Endodermal cell (in vitro differentiated cells): ENCODE results near the gene GNAZ. TPM values are rescaled to one million over a fixed set of nuclear protein-coding genes. Genes with fewer than 3 reads are reported as not detected.

ENCODE experiments used
- DNase-seq: peaks from one replicate; pipeline ENCODE4 v3.0.0-alpha.2; 2017
- H3K27ac ChIP-seq: 2 replicates; pipeline ENCODE4 v1.5.1; 2013; ENCODE audit warnings: mild to moderate bottlenecking, low read depth, low read length, moderate library complexity
- H3K27me3 ChIP-seq: 2 replicates; pipeline ENCODE4 v1.6.1; 2013; ENCODE audit warnings: mild to moderate bottlenecking, low read length, moderate library complexity; ENCODE audit not compliant: insufficient read depth, control insufficient read depth, poor library complexity, severe bottlenecking
- H3K36me3 ChIP-seq: 2 replicates; pipeline ENCODE4 v1.7.0; 2013; ENCODE audit warnings: mild to moderate bottlenecking, low read length, moderate library complexity; ENCODE audit not compliant: control insufficient read depth, insufficient read depth
- H3K4me1 ChIP-seq: one replicate; pipeline ENCODE4 v1.7.0; 2013; ENCODE audit warnings: low read length; ENCODE audit not compliant: control insufficient read depth, insufficient read depth
- H3K4me3 ChIP-seq: 2 replicates; pipeline ENCODE4 v1.5.1; 2013; ENCODE audit warnings: mild to moderate bottlenecking, low read length, moderate library complexity
- H3K9ac ChIP-seq: 2 replicates; pipeline ENCODE4 v1.6.1; 2013; ENCODE audit warnings: mild to moderate bottlenecking, low read length, moderate library complexity; ENCODE audit not compliant: poor library complexity, severe bottlenecking; ENCODE audit errors: extremely low read depth
- H3K9me3 ChIP-seq: 2 replicates; pipeline ENCODE4 v1.6.1; 2013; ENCODE audit warnings: mild to moderate bottlenecking, low read length, moderate library complexity; ENCODE audit not compliant: control insufficient read depth
- H3K27ac Mint-ChIP-seq: 2 replicates; pipeline ENCODE4 v1.8.0; 2020; ENCODE audit warnings: mixed read lengths
- H3K27me3 Mint-ChIP-seq: 2 replicates; pipeline ENCODE4 v1.8.0; 2021; ENCODE audit warnings: mild to moderate bottlenecking, mixed read lengths; ENCODE audit not compliant: insufficient read depth
- H3K36me3 Mint-ChIP-seq: 2 replicates; pipeline ENCODE4 v1.8.0; 2020; ENCODE audit warnings: low read depth, mixed read lengths
- H3K4me1 Mint-ChIP-seq: 2 replicates; pipeline ENCODE4 v1.8.0; 2020; ENCODE audit warnings: mixed read lengths
- H3K4me3 Mint-ChIP-seq: 2 replicates; pipeline ENCODE4 v1.8.0; 2020; ENCODE audit warnings: mild to moderate bottlenecking, moderate library complexity, mixed read lengths
- H3K9me3 Mint-ChIP-seq: 2 replicates; pipeline ENCODE4 v1.8.0; 2020; ENCODE audit warnings: mild to moderate bottlenecking, mixed read lengths
- CTCF ChIP-seq: fragments of 200-600 bp; sonication (generic); conservative IDR thresholded peaks from 2 replicates; pipeline ENCODE4 v1.5.0; 2021; ENCODE audit warnings: antibody characterized with exemption, mild to moderate bottlenecking
- WGBS, 2 experiments: methylation state at CpG; one replicate each; pipeline versions ENCODE4 v1.1.5 to v1.1.7; 2013; ENCODE audit warnings: missing lambda C conversion rate in 2 of 2, mixed read lengths in 1 of 2; ENCODE audit not compliant: insufficient coverage in 1 of 2, insufficient read length in 1 of 2; 5-methylcytosine and 5-hydroxymethylcytosine counted together
- total RNA-seq, 2 donors: library from RNA; stranded (reverse); fragmentation: NEBNext Ultra II Directional in 1 of 2; extraction: Animal tissue kit (Norgen Biotek cat#: 25700) in 1 of 2; gene quantifications; 2 replicates in 1 of 2; 3 replicates in 1 of 2; pipeline ENCODE4 v1.2.1, GENCODE V29; 2021

Gene GNAZ
- total RNA-seq, 2 donors from 2014 or later: 16.7 to 17.9 TPM

DNA sequence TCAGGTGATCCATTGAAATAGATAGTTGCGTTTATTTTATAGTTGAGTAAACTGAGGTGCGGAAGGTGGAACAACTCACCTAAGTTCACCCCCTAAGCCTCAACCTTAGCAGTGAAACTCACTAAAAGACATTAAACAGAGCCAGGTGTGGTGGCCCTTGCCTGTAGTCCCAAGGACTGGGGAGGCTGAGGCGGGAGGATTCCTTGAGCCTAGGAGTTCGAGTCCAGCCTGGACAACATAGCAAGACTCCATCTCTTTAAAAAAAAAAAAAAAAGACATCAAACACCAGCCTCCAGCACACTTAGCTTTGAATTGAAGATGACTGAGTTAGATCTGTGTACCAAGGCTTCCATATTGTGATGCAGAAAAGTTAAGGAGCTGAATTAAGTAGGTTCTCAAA, 74.1 kb downstream of the GNAZ start:
- no peak for DNase-seq
- Histone ChIP-seq H3K4me3 (no peak overlapping the region), H3K27ac (no peak overlapping the region), H3K9me3 (no peaks in the 10 kb centered on the region), H3K9ac (no peak overlapping the region), H3K27me3 (no peaks in the 10 kb centered on the region), H3K36me3 (no peaks in the 10 kb centered on the region), H3K4me1 (peaks cover 4% of the 10 kb centered on the region)
- no peak for TF ChIP-seq CTCF
- Mint-ChIP-seq H3K4me3 (no peak overlapping the region), H3K4me1 (peaks cover 5% of the 10 kb centered on the region), H3K9me3 (no peaks in the 10 kb centered on the region), H3K36me3 (no peaks in the 10 kb centered on the region), H3K27me3 (peaks cover 36% of the 10 kb centered on the region), H3K27ac (no peak overlapping the region)
- WGBS, 2 experiments: 100% methylated on average over 4 of the region's 4 CpGs; no CpG with 5 or more reads in 1 of the 2 experiments

DNA sequence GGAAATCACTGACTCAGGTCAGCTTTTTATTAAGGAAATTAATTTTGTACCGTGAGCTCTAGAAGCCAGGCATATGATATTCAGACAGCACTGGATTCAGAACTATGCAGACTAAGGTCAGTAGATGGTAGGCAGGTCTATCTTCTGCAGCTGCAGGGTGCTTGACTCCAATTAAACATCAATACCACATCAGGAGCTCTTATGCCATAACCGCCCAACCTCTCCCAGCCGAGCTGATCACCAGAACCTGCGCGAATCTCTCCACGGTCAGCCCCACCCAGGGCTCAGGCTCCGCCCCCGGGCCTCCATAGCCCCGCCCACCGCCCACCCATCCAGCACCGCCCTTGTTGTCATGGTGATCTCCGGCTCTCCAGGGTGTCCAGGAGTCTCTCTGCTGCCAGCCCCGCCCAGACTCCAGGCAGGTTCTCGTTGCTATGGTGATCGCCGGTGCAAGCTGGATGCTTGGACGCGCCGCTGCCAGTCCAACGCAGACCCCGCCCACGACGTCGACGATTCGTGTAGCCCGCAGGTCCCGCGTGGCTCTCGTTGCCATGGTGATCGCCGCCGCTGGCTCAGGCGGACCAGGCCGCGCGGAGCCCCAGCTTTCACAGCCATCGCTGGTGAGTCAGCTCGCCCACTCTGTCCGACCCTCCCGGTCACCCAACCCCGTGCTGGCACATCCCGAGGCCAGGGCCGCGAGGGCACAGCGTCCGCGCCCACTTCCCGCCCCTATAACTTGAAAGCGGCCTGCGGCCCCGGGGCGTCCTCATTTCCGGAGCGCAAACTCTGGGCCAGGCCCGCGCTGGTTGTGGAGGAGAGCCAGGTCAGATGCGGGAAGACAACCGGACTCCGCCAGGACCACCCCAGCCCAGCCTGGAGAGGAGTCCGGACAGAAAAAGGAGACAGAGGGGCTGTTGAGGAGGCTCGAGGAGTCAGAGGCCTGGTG, 74.9 kb downstream of the GNAZ start, which contains the start of gene RAB36:
Gene RAB36, plus strand, starts transcription at position 546 of the 946 bp plus-strand sequence. CDS start 1,140 bp downstream, outside the sequence.
- H3K4me3 Mint-ChIP-seq: peak within 1 kb of the TSS; percentile 61
- no peaks in the 10 kb centered on the region for H3K36me3 ChIP-seq
- no peak for TF ChIP-seq CTCF
- H3K27me3 Mint-ChIP-seq: peaks cover 36% of the 10 kb centered on the region
- H3K4me1 ChIP-seq: peaks cover 4% of the 10 kb centered on the region
- peak within 1 kb of the TSS; percentile 54 for H3K9ac ChIP-seq
- peak; percentile 100 for DNase-seq
- H3K9me3 Mint-ChIP-seq: no peaks in the 10 kb centered on the region
- H3K27me3 ChIP-seq: no peaks in the 10 kb centered on the region
- peak within 1 kb of the TSS; percentile 74 for H3K4me3 ChIP-seq
- no peak within 1 kb of the TSS for H3K27ac Mint-ChIP-seq
- peaks cover 3% of the 10 kb centered on the region for H3K36me3 Mint-ChIP-seq
- 13 to 25% methylated on average over 13 to 62 of the region's 62 CpGs for WGBS, 2 experiments
- no peaks in the 10 kb centered on the region for H3K9me3 ChIP-seq
- H3K27ac ChIP-seq: peak within 1 kb of the TSS; percentile 83
- H3K4me1 Mint-ChIP-seq: peaks cover 10% of the 10 kb centered on the region

- DNase-seq: no peak
- no peak for TF ChIP-seq CTCF
Observed at GRCh38 chr22:23145878-23146470, 75.7 kb downstream of the GNAZ start.

More at GRCh38 chr22:23145878-23146470, 75.7 kb downstream of the GNAZ start:
- H3K27ac Mint-ChIP-seq: no peak overlapping the region
- H3K36me3 ChIP-seq: no peaks in the 10 kb centered on the region
- H3K27ac ChIP-seq: peak overlapping the region; percentile 83
- H3K9me3 ChIP-seq: no peaks in the 10 kb centered on the region
- no peaks in the 10 kb centered on the region for H3K27me3 ChIP-seq
- H3K36me3 Mint-ChIP-seq: peaks cover 3% of the 10 kb centered on the region
- peaks cover 36% of the 10 kb centered on the region for H3K27me3 Mint-ChIP-seq
- no peaks in the 10 kb centered on the region for H3K9me3 Mint-ChIP-seq
- H3K4me1 Mint-ChIP-seq: peaks cover 10% of the 10 kb centered on the region
- H3K4me3 Mint-ChIP-seq: peak overlapping the region; percentile 61
- 60 to 80% methylated on average over 1 to 2 of the region's 2 CpGs for WGBS, 2 experiments
- H3K4me3 ChIP-seq: peak overlapping the region; percentile 74
- peaks cover 4% of the 10 kb centered on the region for H3K4me1 ChIP-seq
- H3K9ac ChIP-seq: peak overlapping the region; percentile 54
